GM18519 (cell line): Measurements from ENCODE around the gene AOPEP.

Source experiments
- ATAC-seq: cut with Tn5 transposase; IDR thresholded peaks from one replicate; pipeline ENCODE4 v1.9.1; 2021; ENCODE audit warnings: mild to moderate bottlenecking, moderate library complexity; ENCODE audit not compliant: unreplicated experiment, low FRiP score

Gene AOPEP

GRCh38 chr9:94717761-94718160, 8.7 kb upstream of the AOPEP start:
- no peak for ATAC-seq

GRCh38 chr9:94718936-94719335, 7.6 kb upstream of the AOPEP start:
- no peak for ATAC-seq

- ATAC-seq = no peak
Observed at GRCh38 chr9:94719878-94720277, 6.6 kb upstream of the AOPEP start.

GRCh38 chr9:94720846-94721549, 5.5 kb upstream of the AOPEP start:
- no peak for ATAC-seq

GRCh38 chr9:94721754-94722153, 4.7 kb upstream of the AOPEP start:
- no peak for ATAC-seq

GRCh38 chr9:94725293-94725692, 1.2 kb upstream of the AOPEP start:
- no peak for ATAC-seq

- ATAC-seq = no peak
Observed at GRCh38 chr9:94728719-94729118, 2.2 kb downstream of the AOPEP start.

- no peak for ATAC-seq
Observed at GRCh38 chr9:94729199-94729598, 2.7 kb downstream of the AOPEP start.

GRCh38 chr9:94734054-94734754, 7.7 kb downstream of the AOPEP start:
- ATAC-seq = no peak

GRCh38 chr9:94736759-94737158, 10.3 kb downstream of the AOPEP start:
- no peak for ATAC-seq

- ATAC-seq = no peak
Observed at GRCh38 chr9:94740145-94740840, 13.8 kb downstream of the AOPEP start.

GRCh38 chr9:94741866-94742265, 15.4 kb downstream of the AOPEP start:
- ATAC-seq = no peak

- ATAC-seq = no peak
Observed at GRCh38 chr9:94743035-94743954, 16.8 kb downstream of the AOPEP start.

- ATAC-seq = no peak
Observed at GRCh38 chr9:94745806-94746540, 19.5 kb downstream of the AOPEP start.

- no peak for ATAC-seq
Observed at GRCh38 chr9:94746541-94747370, 20.3 kb downstream of the AOPEP start.

- ATAC-seq = no peak
Observed at GRCh38 chr9:94754976-94755475, 28.5 kb downstream of the AOPEP start.

GRCh38 chr9:94757158-94757557, 30.7 kb downstream of the AOPEP start:
- no peak for ATAC-seq

GRCh38 chr9:94758031-94758430, 31.5 kb downstream of the AOPEP start:
- ATAC-seq = no peak

- no peak for ATAC-seq
Observed at GRCh38 chr9:94758880-94759279, 32.4 kb downstream of the AOPEP start.
